ENCODE results near the gene XRCC1.
"Not testable (repeated sequence)": the region's sequence is repeated elsewhere in the genome, so short reads cannot be mapped to it uniquely, and the experiment has no call there.

The XRCC1 gene

DNA sequence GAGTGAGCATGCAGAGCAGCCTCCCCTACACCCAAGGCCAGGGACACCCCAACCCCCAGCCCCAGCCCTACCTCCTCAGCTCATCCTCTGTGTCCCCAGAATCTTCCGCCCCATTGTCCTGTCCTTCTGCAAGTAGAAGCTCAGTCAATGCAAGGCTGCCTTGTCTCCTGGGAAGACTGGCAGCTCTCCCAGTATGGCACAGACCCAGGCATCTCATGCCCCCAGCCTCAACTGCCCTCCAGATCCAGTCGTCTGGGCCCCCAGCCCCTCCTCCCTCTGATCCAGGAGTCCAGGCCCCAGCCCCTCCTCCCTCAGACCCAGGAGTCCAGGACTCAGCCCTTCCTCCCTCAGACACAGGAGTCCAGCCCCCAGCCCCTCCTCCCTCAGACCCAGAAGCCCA is 29.3 kb downstream of the XRCC1 start:
- no peak for DNase-seq (ENCODE audit: low read depth)

GRCh38 chr19:43545276-43545675 is 30.1 kb downstream of the XRCC1 start:
- DNase-seq (ENCODE audit: low read depth), result no peak

DNA sequence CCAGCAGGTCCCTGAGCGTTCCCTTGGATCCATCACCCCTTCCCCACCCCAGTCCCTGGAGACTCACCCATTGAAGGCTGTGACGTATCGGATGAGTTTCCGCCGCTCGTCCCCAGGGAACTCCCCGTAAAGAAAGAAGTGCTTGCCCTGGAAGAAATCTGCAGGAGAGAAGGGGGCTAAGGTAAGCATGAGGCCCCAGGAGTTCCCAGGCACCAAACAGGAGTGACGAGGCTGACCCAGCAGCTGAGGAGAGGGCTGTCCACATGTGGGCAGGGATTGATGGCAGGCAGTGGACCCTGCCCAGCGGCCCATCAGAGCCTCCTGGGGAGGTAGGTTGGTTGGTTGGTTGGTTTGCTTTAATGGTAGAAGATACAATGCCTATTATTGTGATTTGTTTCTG is 31.2 kb downstream of the XRCC1 start:
- DNase-seq (ENCODE audit: low read depth), result no peak

DNA sequence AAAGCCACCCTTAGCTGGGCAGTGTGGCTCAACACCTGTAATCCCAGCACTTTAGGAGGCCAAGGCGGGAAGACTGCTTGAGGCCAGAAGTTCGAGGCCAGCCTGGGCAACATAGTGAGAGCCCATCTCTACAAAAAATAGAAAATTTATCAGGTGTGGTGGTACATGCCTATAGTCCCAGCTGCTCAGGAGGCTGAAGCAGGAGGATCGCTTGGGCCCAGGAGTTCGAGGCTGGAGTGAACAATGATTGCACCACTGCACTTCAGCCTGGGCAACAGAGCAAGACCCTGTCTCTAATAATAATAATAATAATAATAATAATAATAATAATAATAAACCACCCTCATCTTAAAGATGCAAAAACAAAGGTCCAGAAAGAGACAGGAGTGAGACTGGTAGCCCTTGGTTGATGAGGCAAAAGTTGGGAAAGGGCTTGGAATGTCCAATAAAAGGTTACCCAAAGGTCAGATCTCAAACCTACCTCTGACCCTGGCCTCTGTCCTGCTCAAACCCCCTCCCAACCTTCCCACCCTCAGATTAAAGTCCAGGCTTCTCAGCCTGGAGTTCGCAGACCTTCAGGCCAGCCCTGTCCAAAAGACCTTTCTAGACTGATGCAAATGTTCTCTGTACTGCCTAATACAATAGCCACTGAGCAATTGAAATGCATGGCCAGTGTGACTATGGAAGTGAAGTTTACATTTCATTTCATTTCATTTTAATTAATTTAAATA is 33.2 kb downstream of the XRCC1 start:
- DNase-seq (ENCODE audit: low read depth), result no peak

DNA sequence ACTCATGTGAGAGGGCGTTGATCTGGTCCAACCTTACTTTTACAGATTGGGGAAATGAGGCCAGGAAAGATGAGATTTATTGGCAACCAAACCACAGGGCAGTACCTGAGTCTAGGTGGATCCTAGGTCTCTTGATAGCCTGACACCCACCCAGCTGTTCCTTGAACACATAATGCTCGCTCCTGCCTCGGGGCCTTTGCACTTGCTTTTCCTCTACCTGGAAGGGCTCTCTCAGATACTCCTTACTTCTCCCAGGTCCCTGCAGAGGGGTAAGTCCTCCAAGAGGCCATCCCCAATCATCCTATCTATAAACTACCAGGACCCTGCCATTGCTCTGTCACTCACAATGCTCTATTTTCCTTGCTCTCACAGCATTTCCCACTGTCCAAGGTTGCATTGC is 34.9 kb downstream of the XRCC1 start:
- DNase-seq (ENCODE audit: low read depth), result no peak

GRCh38 chr19:43538922-43539321 is 36.4 kb downstream of the XRCC1 start:
- DNase-seq (ENCODE audit: low read depth), result no peak

- no peak for DNase-seq (ENCODE audit: low read depth)
Measured at GRCh38 chr19:43534816-43535761, 40.2 kb downstream of the XRCC1 start.

- DNase-seq (ENCODE audit: low read depth), result no peak
Measured at GRCh38 chr19:43534305-43534815, 41.0 kb downstream of the XRCC1 start.

- DNase-seq (ENCODE audit: low read depth), result peak; percentile 79
Measured at GRCh38 chr19:43533546-43534304, 41.6 kb downstream of the XRCC1 start.

- peak; percentile 72 for DNase-seq (ENCODE audit: low read depth)
Measured at GRCh38 chr19:43532962-43533545, 42.3 kb downstream of the XRCC1 start, which contains the start of gene ZNF575. ZNF575 (plus strand) TSS chr19:43533188; CDS start chr19:43534423, 1,235 bp downstream.

GRCh38 chr19:43532571-43532961 is 42.8 kb downstream of the XRCC1 start:
- DNase-seq (ENCODE audit: low read depth), result no peak

DNA sequence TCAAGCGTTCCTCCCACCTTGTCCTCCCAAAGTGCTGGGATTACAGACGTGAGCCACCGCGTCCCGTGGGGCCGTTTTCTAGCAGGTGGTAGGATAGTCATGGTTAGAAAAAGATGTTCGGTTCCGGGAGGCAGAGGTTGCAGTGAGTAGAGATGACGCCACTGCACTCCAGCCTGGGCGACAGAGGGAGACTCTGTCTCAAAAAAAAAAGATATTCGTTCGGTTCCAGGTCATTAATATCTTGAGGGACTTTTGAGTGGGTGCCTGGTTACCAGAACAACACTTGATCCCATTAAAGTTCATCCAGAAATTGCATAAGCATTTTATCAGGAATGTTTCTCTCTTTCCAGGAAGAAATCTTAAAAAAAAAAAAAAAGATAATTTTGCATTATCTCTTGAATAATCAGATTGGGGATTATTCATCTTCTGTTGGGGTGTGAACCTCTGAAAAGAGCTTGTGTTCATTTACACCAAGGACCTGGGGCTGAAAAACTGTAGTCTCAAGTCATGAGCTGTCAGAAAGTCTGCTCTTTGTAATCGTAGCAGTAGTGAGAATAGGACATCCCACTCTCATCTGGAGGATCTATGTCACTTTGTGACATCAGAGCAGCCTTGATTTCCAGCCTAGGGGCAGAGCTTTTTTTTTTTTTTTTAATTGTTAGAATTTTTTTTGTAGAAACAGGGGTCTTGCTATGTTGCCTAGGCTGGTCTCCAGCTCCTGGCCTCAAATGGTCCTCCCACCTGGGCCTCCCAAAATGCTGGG is 47.3 kb downstream of the XRCC1 start:
- no peak for DNase-seq (ENCODE audit: low read depth)

GRCh38 chr19:43526884-43527859 is 48.2 kb downstream of the XRCC1 start, which contains the start of gene ETHE1:
ETHE1 (minus strand) TSS chr19:43527201; CDS start chr19:43527177, 24 bp downstream.
- DNase-seq (ENCODE audit: low read depth), result peak; percentile 57

- no peak for DNase-seq (ENCODE audit: low read depth)
Measured at GRCh38 chr19:43525836-43526771, 49.2 kb downstream of the XRCC1 start.

- no peak for DNase-seq (ENCODE audit: low read depth)
Measured at GRCh38 chr19:43524922-43525835, 50.1 kb downstream of the XRCC1 start.

DNA sequence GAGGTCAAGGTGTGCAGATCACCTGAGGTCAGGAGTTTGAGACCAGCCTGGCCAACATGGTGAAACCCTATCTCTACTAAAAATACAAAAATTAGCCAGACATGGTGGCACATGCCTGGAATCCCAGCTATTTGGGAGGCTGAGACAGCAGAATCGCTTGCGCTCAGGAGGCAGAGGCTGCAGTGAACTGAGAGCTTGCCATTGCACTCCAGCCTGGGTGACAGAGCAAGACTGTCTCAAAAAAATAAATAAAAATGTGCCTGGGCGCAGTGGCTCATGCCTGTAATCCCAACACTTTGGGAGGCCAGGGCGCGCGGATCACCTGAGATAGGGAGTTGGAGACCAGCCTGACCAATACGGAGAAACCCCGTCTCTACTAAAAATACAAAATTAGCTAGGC is 51.6 kb downstream of the XRCC1 start:
- not testable (repeated sequence) for DNase-seq (ENCODE audit: low read depth)

- no peak for DNase-seq (ENCODE audit: low read depth)
Measured at GRCh38 chr19:43522929-43523328, 52.4 kb downstream of the XRCC1 start.
